ENCODE data around the gene CAPNS1.
"Not testable (repeated sequence)": the region's sequence is repeated elsewhere in the genome, so short reads cannot be mapped to it uniquely, and the experiment has no call there.

Gene CAPNS1

DNA sequence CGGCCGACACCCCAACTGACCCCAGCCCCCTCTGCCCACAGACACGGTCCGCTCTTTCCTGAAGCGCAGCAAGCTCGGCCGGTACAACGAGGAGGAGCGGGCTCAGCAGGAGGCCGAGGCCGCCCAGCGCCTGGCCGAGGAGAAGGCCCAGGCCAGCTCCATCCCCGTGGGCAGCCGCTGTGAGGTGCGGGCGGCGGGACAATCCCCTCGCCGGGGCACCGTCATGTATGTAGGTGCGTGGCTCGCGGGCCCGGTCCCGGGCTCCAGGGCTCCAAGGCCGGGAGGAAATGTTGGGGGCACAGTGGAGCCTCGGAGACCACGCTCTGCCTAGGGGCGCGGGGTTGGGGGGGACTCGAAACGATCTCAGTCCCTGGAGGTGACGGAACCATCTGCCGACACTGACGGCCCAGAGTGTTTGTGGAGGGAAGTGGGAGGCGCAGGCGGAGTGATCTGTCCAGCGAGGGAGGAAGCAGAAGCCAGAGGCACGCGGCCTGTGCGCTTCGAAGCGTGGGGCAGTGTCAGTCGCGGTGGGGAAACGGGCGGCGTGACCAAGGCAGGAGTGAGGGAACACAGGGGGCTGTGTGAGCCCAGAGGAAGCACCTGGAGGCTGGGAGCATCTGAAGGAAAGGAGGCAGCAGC is 18.3 kb upstream of the CAPNS1 start:
- no peak for DNase-seq (ENCODE audit: low read depth)
- TF ChIP-seq, protein P1, sequence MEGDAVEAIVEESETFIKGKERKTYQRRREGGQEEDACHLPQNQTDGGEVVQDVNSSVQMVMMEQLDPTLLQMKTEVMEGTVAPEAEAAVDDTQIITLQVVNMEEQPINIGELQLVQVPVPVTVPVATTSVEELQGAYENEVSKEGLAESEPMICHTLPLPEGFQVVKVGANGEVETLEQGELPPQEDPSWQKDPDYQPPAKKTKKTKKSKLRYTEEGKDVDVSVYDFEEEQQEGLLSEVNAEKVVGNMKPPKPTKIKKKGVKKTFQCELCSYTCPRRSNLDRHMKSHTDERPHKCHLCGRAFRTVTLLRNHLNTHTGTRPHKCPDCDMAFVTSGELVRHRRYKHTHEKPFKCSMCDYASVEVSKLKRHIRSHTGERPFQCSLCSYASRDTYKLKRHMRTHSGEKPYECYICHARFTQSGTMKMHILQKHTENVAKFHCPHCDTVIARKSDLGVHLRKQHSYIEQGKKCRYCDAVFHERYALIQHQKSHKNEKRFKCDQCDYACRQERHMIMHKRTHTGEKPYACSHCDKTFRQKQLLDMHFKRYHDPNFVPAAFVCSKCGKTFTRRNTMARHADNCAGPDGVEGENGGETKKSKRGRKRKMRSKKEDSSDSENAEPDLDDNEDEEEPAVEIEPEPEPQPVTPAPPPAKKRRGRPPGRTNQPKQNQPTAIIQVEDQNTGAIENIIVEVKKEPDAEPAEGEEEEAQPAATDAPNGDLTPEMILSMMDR (IDR thresholded peaks at IDR 0.05; ENCODE audit: insufficient read depth, low read depth, low read length, missing control alignments), result no peak
- no peak overlapping the region for H3K4me3 ChIP-seq (ENCODE audit: low read length)

DNA sequence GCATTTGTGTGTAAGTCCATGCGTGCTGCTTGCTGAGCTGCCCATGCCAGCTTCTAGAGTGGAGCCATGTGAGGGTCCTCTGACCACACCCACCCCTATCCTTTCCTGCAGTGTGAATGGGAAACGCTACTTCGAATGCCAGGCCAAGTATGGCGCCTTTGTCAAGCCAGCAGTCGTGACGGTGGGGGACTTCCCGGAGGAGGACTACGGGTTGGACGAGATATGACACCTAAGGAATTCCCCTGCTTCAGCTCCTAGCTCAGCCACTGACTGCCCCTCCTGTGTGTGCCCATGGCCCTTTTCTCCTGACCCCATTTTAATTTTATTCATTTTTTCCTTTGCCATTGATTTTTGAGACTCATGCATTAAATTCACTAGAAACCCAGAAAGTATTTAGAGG is 14.3 kb upstream of the CAPNS1 start:
- H3K4me3 ChIP-seq (ENCODE audit: low read length), result no peak overlapping the region
- DNase-seq (ENCODE audit: low read depth), result no peak
- TF ChIP-seq, protein P1 (IDR thresholded peaks at IDR 0.05; ENCODE audit: insufficient read depth, low read depth, low read length, missing control alignments), result no peak

GRCh38 chr19:36128392-36128736 is 11.5 kb upstream of the CAPNS1 start:
- TF ChIP-seq, protein P1 (IDR thresholded peaks at IDR 0.05; ENCODE audit: insufficient read depth, low read depth, low read length, missing control alignments), result no peak
- DNase-seq (ENCODE audit: low read depth), result no peak
- peak overlapping the region; percentile 48 for H3K4me3 ChIP-seq (ENCODE audit: low read length)

DNA sequence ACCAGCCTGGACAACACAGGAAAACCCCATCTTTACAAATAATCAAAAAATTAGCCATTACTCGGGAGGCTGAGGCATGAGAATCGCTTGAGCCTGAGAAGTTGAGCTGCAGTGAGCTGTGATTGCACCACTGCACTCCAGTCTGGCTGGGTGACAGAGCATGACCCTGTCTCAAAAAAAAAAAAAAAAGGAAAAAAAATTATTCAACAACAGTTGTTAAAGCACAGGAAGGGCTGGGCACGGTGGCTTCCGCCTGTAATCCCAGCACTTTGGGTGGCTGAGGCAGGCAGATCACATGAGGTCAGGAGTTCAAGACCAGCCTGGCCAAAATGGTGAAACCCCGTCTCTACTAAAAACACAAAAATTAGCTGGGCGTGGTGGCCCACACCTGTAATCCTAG is 8.6 kb upstream of the CAPNS1 start:
- not testable (repeated sequence) for H3K4me3 ChIP-seq (ENCODE audit: low read length); DNase-seq (ENCODE audit: low read depth)

GRCh38 chr19:36134867-36135266 is 5.0 kb upstream of the CAPNS1 start:
- not testable (repeated sequence) for H3K4me3 ChIP-seq (ENCODE audit: low read length)

DNA sequence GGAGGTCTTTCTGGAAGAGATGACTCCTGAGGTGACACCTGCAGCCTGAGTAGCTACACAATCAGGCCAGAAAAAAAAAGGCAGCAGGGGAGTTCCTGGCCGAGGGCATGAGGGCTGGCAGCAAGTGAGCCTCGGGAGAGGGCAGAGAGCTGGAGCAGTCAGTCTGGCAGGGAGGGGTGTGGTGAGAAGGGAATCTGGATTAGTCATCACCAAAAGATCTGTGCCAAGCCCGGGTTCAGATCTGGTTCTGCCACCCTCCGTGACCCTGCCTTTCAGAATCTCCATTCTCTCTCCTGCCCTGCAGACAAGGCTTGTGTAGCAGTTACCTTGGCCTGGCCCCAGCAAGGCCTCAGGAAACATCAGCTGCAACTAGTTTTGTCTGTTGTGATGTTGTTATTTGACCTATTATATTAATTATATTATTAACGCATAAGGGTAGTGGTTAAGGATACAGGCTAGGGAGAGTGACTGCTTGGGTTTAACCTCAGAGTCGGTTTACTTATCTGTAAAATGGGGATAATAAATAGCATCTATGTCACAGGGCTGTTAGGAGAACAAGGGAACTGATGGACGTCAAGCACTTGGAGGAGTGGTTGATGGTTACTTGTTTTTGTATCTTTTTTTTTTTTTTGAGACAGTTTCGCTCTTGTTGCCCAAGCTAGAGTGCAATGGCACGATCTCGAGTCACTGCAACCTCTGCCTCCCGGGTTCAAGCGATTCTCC is 2.7 kb upstream of the CAPNS1 start:
- peak; percentile 98 for DNase-seq (ENCODE audit: low read depth)
- H3K4me3 ChIP-seq (ENCODE audit: low read length), result no peak overlapping the region
- TF ChIP-seq, protein P1 (IDR thresholded peaks at IDR 0.05; ENCODE audit: insufficient read depth, low read depth, low read length, missing control alignments), result no peak

More at GRCh38 chr19:36134867-36135266, 5.0 kb upstream of the CAPNS1 start:
- DNase-seq (ENCODE audit: low read depth), result not testable (repeated sequence)

GRCh38 chr19:36139120-36139472 is 770 bp upstream of the CAPNS1 start:
- TF ChIP-seq, protein P1 (IDR thresholded peaks at IDR 0.05; ENCODE audit: insufficient read depth, low read depth, low read length, missing control alignments), result no peak
- no peak for DNase-seq (ENCODE audit: low read depth)
- H3K4me3 ChIP-seq (ENCODE audit: low read length), result peak overlapping the region; percentile 99

Data from epithelial cell of esophagus (primary cell).